ENCODE measurements around the gene XYLT1. TPM values are rescaled to one million over a fixed set of nuclear protein-coding genes. Genes with fewer than 3 reads are reported as not detected.

The XYLT1 gene
- total RNA-seq, 1 donor from 2014 or later: 0.23 TPM

- no peak overlapping the region for H3K4me3 ChIP-seq (ENCODE audit: low read depth, low read length)
- TF ChIP-seq CTCF (conservative IDR thresholded peaks at IDR 0.05; ENCODE audit: low read depth, low read length): no peak
- DNase-seq (ENCODE audit: low read depth): no peak
These were observed 62.5 kb downstream of the XYLT1 start for GRCh38 chr16:17408296-17408695.

- no peak for TF ChIP-seq CTCF (conservative IDR thresholded peaks at IDR 0.05; ENCODE audit: low read depth, low read length)
- DNase-seq (ENCODE audit: low read depth): no peak
- H3K4me3 ChIP-seq (ENCODE audit: low read depth, low read length): no peak overlapping the region
These were observed 63.4 kb downstream of the XYLT1 start for GRCh38 chr16:17407321-17407720.

GRCh38 chr16:17404941-17405689 lies 65.6 kb downstream of the XYLT1 start:
- H3K4me3 ChIP-seq (ENCODE audit: low read depth, low read length): no peak overlapping the region
- no peak for DNase-seq (ENCODE audit: low read depth)
- TF ChIP-seq CTCF (conservative IDR thresholded peaks at IDR 0.05; ENCODE audit: low read depth, low read length): no peak

- no peak overlapping the region for H3K4me3 ChIP-seq (ENCODE audit: low read depth, low read length)
- DNase-seq (ENCODE audit: low read depth): no peak
- TF ChIP-seq CTCF (conservative IDR thresholded peaks at IDR 0.05; ENCODE audit: low read depth, low read length): no peak
These were observed 66.8 kb downstream of the XYLT1 start for GRCh38 chr16:17403859-17404545.

- TF ChIP-seq CTCF (conservative IDR thresholded peaks at IDR 0.05; ENCODE audit: low read depth, low read length): no peak
- DNase-seq (ENCODE audit: low read depth): no peak
- H3K4me3 ChIP-seq (ENCODE audit: low read depth, low read length): no peak overlapping the region
These were observed 67.5 kb downstream of the XYLT1 start for GRCh38 chr16:17403156-17403809.

GRCh38 chr16:17397499-17397891 lies 73.3 kb downstream of the XYLT1 start:
- no peak for TF ChIP-seq CTCF (conservative IDR thresholded peaks at IDR 0.05; ENCODE audit: low read depth, low read length)
- DNase-seq (ENCODE audit: low read depth): no peak
- no peak overlapping the region for H3K4me3 ChIP-seq (ENCODE audit: low read depth, low read length)
